ENCODE results near the gene DDRGK1. TPM values are rescaled to one million over a fixed set of nuclear protein-coding genes. Genes with fewer than 3 reads are reported as not detected.

The DDRGK1 gene
- total RNA-seq, 2 donors from 2014 or later = 43.8 to 48.0 TPM

- DNase-seq (ENCODE audit: low spot score) = no peak
- peak overlapping the region; percentile 52 to 69 for H3K4me3 ChIP-seq
- no peak overlapping the region for H3K27ac ChIP-seq
- H3K27me3 ChIP-seq = peaks cover 3 to 24% of the 10 kb centered on the region in 2 donors
- no peaks in the 10 kb centered on the region for H3K9me3 ChIP-seq
- peaks cover 0 to 21% of the 10 kb centered on the region in 2 donors for H3K4me1 ChIP-seq
- TF ChIP-seq CTCF (IDR thresholded peaks at IDR 0.05) = no peak
- H3K36me3 ChIP-seq = no peaks in the 10 kb centered on the region
Measured at GRCh38 chr20:3237958-3238615, 33.6 kb upstream of the DDRGK1 start.

GRCh38 chr20:3237011-3237957 is 32.8 kb upstream of the DDRGK1 start:
- no peak for DNase-seq (ENCODE audit: low spot score)
- H3K4me3 ChIP-seq = no peak overlapping the region
- no peak for TF ChIP-seq CTCF (IDR thresholded peaks at IDR 0.05)
- peaks cover 3 to 24% of the 10 kb centered on the region in 2 donors for H3K27me3 ChIP-seq
- H3K4me1 ChIP-seq = peaks cover 0 to 21% of the 10 kb centered on the region in 2 donors
- H3K9me3 ChIP-seq = no peaks in the 10 kb centered on the region
- H3K36me3 ChIP-seq = no peaks in the 10 kb centered on the region
- no peak overlapping the region for H3K27ac ChIP-seq

- peaks cover 0 to 21% of the 10 kb centered on the region in 2 donors for H3K4me1 ChIP-seq
- H3K27ac ChIP-seq = no peak overlapping the region
- peaks cover 3 to 24% of the 10 kb centered on the region in 2 donors for H3K27me3 ChIP-seq
- no peak for TF ChIP-seq CTCF (IDR thresholded peaks at IDR 0.05)
- DNase-seq (ENCODE audit: low spot score) = no peak
- H3K9me3 ChIP-seq = no peaks in the 10 kb centered on the region
- H3K4me3 ChIP-seq = no peak overlapping the region
- no peaks in the 10 kb centered on the region for H3K36me3 ChIP-seq
Measured at GRCh38 chr20:3235666-3236324, 31.3 kb upstream of the DDRGK1 start.

GRCh38 chr20:3233991-3234498 is 29.6 kb upstream of the DDRGK1 start:
- Histone ChIP-seq H3K4me1 (peaks cover 0 to 12% of the 10 kb centered on the region in 2 donors), H3K27me3 (peaks cover 0 to 13% of the 10 kb centered on the region in 2 donors), H3K27ac (no peak overlapping the region), H3K9me3 (no peaks in the 10 kb centered on the region), H3K4me3 (no peak overlapping the region), H3K36me3 (no peaks in the 10 kb centered on the region)
- DNase-seq (ENCODE audit: low spot score) = no peak
- TF ChIP-seq CTCF (IDR thresholded peaks at IDR 0.05) = no peak

GRCh38 chr20:3233131-3233990 is 28.9 kb upstream of the DDRGK1 start:
- no peak overlapping the region for H3K4me3 ChIP-seq
- no peaks in the 10 kb centered on the region for H3K36me3 ChIP-seq
- H3K4me1 ChIP-seq = peaks cover 0 to 7% of the 10 kb centered on the region in 2 donors
- no peaks in the 10 kb centered on the region for H3K9me3 ChIP-seq
- H3K27me3 ChIP-seq = peaks cover 0 to 7% of the 10 kb centered on the region in 2 donors
- no peak overlapping the region for H3K27ac ChIP-seq
- no peak for TF ChIP-seq CTCF (IDR thresholded peaks at IDR 0.05)
- DNase-seq (ENCODE audit: low spot score) = no peak
